DMS 273 (cell line): ENCODE data around the gene FOXF2.

Experiments used
- DNase-seq: peaks from one replicate; lab custom pipeline; 2025; ENCODE audit not compliant: unreplicated experiment; lab: John Stamatoyannopoulos, UW

The FOXF2 gene

GRCh38 chr6:1390133-1390945 is 963 bp downstream of the FOXF2 start:
- peak; percentile 73 for DNase-seq

GRCh38 chr6:1390946-1391799 is 1.8 kb downstream of the FOXF2 start:
- DNase-seq, result peak; percentile 71

- DNase-seq, result peak; percentile 12
These were observed 2.5 kb downstream of the FOXF2 start for GRCh38 chr6:1391800-1392309.

- DNase-seq, result no peak
These were observed 3.7 kb downstream of the FOXF2 start for GRCh38 chr6:1392813-1393640.

DNA sequence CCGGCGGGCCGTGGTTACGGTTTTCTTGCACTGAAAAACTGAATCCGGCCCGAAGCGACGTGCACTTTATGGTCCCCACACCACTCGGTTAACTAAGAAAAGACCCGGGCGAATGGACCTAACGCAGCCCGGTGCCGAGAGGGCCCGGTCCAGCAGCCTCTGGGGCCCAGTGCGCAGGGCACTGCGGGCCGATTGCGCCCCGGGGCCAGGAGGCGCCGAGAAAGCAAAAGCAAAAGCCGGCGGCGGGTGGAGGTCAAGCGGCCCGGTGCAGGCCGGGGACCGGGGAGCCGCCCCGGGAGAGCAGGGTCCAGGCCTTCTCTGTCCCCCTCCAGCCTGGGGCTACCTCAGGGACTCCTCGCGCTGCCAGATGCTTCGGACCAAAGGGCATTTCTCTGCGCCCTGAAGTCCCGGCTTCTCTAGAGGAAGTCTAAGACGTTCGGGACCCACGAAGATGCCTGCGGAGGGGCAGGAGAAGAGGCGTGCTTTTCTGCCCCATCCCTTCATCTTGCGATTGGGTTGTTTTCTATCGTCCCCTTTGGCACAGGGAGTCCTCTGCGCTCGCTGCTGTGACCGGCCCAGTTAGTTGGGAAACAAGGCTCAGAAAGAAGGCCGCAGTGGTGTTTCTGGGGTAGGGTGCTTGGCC is 4.4 kb downstream of the FOXF2 start:
- DNase-seq, result no peak

GRCh38 chr6:1394514-1395463 is 5.4 kb downstream of the FOXF2 start:
- DNase-seq, result peak; percentile 28

- DNase-seq, result no peak
These were observed 6.1 kb downstream of the FOXF2 start for GRCh38 chr6:1395506-1395905.

DNA sequence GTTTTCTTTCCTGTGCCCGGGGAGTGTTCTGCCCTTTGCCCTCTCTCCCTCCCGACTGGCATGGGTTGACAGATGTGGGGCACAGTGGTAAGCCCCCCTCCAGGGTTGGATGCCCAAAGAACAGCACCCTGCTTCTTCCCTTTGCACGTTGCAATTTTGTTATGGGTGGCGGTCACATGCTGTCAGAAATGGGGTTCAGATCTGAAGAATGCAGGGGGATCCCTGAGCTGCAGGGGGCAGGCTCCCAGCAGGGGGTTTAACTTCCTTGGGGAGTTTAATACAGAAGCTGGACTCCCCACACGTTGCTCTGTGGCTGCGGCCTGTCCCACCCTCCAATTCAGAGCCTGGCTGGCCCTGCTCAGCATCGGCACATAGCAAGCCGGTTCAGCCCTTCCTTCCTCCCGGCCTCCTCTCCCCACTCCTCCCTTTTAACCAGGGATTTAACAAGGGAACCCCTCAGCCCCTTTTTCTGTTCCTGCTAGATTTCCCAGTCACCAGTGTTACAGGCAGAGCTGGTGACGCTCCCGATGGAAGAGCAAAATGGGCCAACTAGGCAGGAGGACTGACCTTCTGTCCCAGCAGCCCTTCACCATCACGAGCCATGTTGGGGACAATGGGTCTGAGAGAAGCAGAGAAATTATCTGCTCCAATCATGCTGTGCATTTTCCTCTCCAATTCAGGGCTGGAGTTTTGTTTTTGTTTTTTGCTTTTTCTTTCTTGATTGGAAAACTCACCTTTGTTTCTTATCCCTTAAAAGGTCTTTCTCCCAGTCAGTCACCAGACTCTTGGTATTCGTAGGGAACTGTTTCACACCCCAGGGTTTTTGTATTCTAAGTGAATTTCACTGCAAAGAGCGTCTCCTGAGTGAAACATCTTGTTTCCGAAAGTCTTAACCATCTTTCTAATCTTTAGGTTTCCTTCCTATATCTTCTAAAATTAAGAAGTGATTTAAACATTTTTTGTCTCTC is 6.8 kb downstream of the FOXF2 start:
- no peak for DNase-seq

DNA sequence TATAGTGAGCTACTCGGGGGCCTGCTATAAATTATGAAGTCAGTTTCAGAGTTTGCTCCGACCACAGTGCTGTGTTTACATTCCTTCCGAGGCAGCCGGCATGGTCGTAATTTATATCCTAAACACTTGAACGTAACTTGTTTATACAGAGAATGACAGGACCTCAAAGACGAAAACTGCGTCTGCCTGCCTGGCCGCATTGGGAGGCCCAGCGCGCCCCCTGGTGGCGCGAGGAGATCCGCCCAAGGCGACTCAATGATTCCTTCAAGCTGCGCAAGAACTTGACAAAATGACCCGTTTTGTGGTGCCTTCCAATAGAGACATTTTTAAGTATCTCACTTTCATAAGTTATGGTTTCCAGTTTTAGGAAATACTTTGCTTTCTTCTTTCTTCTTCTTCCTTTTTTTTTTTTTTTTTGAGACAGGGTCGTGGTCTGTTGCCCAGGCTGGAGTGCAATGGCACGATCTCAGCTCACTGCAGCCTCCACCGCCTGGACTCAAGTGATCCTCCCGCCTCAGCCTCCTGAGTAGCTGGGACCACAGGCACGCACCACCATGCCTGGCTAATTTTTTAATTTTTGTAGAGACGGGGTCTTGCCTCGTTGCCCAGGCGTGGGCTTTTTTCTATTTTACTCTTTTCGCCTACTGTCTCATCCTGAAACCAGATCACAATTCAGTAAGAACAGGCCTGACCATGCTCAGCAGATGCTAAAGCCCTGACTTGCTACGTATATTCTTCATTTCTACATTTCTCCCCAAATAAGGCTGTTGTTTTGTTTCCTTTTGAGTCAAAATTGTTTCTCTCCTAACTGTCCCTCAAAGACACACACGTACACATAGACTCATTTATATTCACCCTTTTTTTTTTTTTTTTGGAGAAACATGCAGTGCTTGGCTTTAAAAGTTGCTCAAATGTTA is 7.8 kb downstream of the FOXF2 start:
- peak; percentile 90 for DNase-seq

GRCh38 chr6:1399085-1399780 is 9.9 kb downstream of the FOXF2 start:
- DNase-seq, result no peak

DNA sequence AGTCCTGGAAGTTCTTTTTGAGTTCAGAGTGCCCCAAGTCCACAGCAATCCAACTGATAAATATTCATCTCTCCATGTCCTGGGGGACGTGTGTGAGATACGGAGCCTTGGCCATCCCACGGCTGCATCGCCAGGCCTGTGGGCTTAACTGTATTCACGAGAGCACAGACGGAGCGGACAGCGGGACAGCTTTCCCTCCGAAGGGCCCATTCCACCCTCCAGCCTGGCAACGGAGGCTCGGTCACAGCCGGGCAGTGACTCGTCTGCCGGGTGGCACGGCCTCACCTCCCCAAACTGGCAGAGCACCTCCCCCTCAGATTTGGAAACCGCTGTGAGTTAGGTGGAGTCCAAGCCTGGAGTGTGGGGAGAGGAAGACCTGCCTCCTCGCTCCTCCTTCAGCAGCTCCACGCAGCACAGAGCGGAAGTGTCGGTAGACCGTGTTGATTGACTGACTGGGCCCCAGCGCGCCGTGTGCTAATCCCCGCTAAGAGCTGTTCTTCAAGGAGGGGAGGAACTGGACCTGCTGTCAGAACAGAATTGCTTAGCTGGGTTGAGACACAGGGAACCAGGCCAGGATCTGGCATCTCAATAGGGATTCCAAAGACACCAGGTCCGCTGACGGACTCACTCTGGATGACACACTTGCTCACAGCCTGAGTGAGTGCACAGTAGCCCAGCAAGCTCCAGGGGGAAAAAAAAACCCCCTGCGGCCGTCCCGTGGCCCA is 10.9 kb downstream of the FOXF2 start:
- DNase-seq, result no peak

DNA sequence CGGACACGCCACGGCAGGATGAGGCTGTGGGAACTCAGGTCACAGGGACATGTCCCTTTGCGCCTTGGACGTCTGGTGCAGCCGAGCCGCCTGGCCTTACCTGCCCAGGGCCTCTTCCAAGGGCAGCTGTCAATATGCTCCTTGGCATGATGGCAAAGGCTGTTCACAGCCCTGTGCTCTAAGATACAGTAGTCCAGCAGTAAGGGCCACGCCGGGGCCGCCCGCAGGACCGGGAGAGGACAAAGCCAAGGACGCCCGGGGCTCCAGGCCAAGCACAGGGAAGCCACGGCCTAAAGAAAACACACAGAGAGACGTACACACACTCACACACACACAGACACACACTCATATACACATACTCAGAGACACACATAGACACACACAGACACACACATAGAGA is 13.0 kb downstream of the FOXF2 start:
- DNase-seq, result no peak

DNA sequence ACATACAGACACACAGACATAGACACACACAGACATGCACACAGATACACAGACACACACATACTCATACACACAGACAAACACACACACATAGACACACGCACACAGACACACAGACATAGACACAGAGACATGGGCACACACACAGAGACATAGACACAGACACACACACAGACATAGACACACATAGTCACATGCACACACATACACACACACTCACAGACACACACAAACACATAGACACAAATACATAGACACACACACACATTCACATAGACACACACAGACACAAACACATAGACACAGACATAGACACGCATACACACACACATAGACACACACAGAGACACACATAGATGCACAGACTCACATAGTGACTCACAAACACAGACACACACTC is 13.5 kb downstream of the FOXF2 start:
- no peak for DNase-seq

- DNase-seq, result no peak
These were observed 14.7 kb downstream of the FOXF2 start for GRCh38 chr6:1403851-1404712.

GRCh38 chr6:1404713-1405098 is 15.3 kb downstream of the FOXF2 start:
- no peak for DNase-seq
